HepG2 (cell line): ENCODE measurements around the gene RBM5.

ENCODE experiments used
- ZSCAN22 ChIP-seq: sonication (generic); formaldehyde crosslinking; IDR thresholded peaks from 2 replicates; pipeline ENCODE4 v1.4.0; 2020; ENCODE audit warnings: mild to moderate bottlenecking, missing genetic modification reagents
- TF ChIP-seq, protein P1 (sequence below): sonication (generic); formaldehyde crosslinking; IDR thresholded peaks from 2 replicates; pipeline ENCODE4 v1.5.0; 2020; ENCODE audit warnings: mild to moderate bottlenecking, missing genetic modification reagents, moderate library complexity
- TF ChIP-seq, protein P2 (sequence below): conservative IDR thresholded peaks from 2 replicates; pipeline ENCODE4 v1.6.1; 2018; ENCODE audit warnings: missing genetic modification reagents

- TF ChIP-seq, protein P1, sequence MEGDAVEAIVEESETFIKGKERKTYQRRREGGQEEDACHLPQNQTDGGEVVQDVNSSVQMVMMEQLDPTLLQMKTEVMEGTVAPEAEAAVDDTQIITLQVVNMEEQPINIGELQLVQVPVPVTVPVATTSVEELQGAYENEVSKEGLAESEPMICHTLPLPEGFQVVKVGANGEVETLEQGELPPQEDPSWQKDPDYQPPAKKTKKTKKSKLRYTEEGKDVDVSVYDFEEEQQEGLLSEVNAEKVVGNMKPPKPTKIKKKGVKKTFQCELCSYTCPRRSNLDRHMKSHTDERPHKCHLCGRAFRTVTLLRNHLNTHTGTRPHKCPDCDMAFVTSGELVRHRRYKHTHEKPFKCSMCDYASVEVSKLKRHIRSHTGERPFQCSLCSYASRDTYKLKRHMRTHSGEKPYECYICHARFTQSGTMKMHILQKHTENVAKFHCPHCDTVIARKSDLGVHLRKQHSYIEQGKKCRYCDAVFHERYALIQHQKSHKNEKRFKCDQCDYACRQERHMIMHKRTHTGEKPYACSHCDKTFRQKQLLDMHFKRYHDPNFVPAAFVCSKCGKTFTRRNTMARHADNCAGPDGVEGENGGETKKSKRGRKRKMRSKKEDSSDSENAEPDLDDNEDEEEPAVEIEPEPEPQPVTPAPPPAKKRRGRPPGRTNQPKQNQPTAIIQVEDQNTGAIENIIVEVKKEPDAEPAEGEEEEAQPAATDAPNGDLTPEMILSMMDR (CRISPR knock-in tag): peak; percentile 83
- TF ChIP-seq, protein P2, sequence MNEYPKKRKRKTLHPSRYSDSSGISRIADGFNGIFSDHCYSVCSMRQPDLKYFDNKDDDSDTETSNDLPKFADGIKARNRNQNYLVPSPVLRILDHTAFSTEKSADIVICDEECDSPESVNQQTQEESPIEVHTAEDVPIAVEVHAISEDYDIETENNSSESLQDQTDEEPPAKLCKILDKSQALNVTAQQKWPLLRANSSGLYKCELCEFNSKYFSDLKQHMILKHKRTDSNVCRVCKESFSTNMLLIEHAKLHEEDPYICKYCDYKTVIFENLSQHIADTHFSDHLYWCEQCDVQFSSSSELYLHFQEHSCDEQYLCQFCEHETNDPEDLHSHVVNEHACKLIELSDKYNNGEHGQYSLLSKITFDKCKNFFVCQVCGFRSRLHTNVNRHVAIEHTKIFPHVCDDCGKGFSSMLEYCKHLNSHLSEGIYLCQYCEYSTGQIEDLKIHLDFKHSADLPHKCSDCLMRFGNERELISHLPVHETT (CRISPR knock-in tag): no peak
- no peak for TF ChIP-seq ZSCAN22 (CRISPR knock-in tag)
Observed at GRCh38 chr3:50154476-50154839, 65.7 kb downstream of the RBM5 start.
